Immature natural killer cell (primary cell): ENCODE results near the gene ENTPD8. TPM values are rescaled to one million over a fixed set of nuclear protein-coding genes. Genes with fewer than 3 reads are reported as not detected.
"Not testable (repeated sequence)": the region's sequence is repeated elsewhere in the genome, so short reads cannot be mapped to it uniquely, and the experiment has no call there.

Experiments used
- DNase-seq, 3 donors: peaks; one replicate each; pipeline ENCODE4 v3.0.0; 2022; ENCODE audit warnings: mixed read lengths in 1 of 3
- H3K27ac Mint-ChIP-seq, 6 donors: one replicate each; pipeline ENCODE4 v1.8.0; 2020; ENCODE audit warnings: mixed read lengths in 6 of 6, mild to moderate bottlenecking in 5 of 6, inconsistent platforms in 4 of 6, moderate library complexity in 3 of 6
- H3K27me3 Mint-ChIP-seq, 3 donors: one replicate each; pipeline ENCODE4 v1.8.0; 2020 to 2021; ENCODE audit warnings: low read depth in 3 of 3, mild to moderate bottlenecking in 3 of 3, mixed read lengths in 3 of 3, moderate library complexity in 3 of 3, inconsistent platforms in 1 of 3
- H3K36me3 Mint-ChIP-seq, 3 donors: one replicate each; pipeline ENCODE4 v1.8.0; 2020; ENCODE audit warnings: mixed read lengths in 3 of 3, inconsistent platforms in 2 of 3, mild to moderate bottlenecking in 2 of 3
- H3K4me1 Mint-ChIP-seq, 2 donors: one replicate each; pipeline ENCODE4 v1.8.0; 2020; ENCODE audit warnings: inconsistent platforms in 2 of 2, mild to moderate bottlenecking in 2 of 2, mixed read lengths in 2 of 2, moderate library complexity in 1 of 2
- H3K4me3 Mint-ChIP-seq, 5 donors: one replicate each; pipeline ENCODE4 v1.8.0; 2020; ENCODE audit warnings: mild to moderate bottlenecking in 5 of 5, mixed read lengths in 5 of 5, inconsistent platforms in 3 of 5, moderate library complexity in 3 of 5
- H3K9me3 Mint-ChIP-seq, 6 donors: one replicate each; pipeline ENCODE4 v1.8.0; 2020; ENCODE audit warnings: mild to moderate bottlenecking in 6 of 6, mixed read lengths in 6 of 6, inconsistent platforms in 4 of 6, moderate library complexity in 3 of 6
- polyA plus RNA-seq, 3 donors: library from polyadenylated mRNA; unstranded; fragments of 300-500 nt; fragmentation: Illumina TruSeq; gene quantifications; one replicate each; pipeline ENCODE4 v1.2.3, GENCODE V29; 2021

The ENTPD8 gene
- polyA plus RNA-seq, 3 donors from 2014 or later, result not detected

DNA sequence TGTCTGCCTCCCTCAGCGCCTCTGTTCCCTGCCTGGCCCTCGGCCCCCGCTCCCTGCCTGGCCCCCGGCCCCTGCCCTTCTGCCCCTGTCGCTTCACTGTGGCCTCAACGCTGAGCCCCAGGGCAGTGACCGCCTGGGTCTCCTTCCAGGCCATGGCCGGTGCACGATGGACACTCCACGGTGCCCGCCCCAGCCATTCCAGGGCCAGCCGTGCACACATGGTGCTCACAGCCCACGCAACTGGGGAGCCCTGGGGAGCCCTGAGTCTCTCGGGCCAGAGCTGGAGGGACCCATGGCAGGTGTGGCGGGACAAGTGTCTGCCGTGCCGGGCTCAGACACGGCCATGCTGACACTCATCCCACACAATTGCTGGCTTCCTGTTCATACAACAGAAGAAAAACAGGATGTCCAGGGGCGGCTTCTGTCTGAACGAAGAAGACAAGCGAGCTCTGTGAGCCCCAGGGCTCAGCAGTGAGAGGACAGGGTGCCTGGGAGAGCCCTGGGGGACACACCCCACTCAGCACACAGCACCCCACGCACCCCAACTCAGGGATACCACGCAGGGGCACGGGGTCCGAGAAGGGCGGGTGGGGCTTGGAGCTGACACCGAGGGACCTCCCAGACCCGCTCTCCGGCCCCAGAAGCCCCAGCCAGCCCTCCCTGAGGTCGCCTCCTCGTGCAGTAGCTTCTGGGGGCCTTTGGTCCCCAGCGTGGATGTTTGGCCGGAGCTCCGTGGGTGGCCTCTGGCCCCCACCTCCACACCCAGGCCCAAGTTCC lies 53.9 kb downstream of the ENTPD8 start:
- Mint-ChIP-seq H3K27ac (peak overlapping the region in 2 of 6 donors; percentile 84 to 86), H3K4me3 (peak overlapping the region in 2 of 5 donors; percentile 61 to 64), H3K36me3 (peaks cover 0 to 3% (median 0%) of the 10 kb centered on the region in 3 donors), H3K27me3 (no peaks in the 10 kb centered on the region), H3K9me3 (no peaks in the 10 kb centered on the region), H3K4me1 (peaks cover 6 to 22% of the 10 kb centered on the region in 2 donors)
- peak in 1 of 3 donors; percentile 20 for DNase-seq

- DNase-seq, H3K27me3 Mint-ChIP-seq, H3K9me3 Mint-ChIP-seq, H3K36me3 Mint-ChIP-seq, H3K4me3 Mint-ChIP-seq: not testable (repeated sequence)
- peaks cover 6 to 22% of the 10 kb centered on the region in 2 donors for H3K4me1 Mint-ChIP-seq
- H3K27ac Mint-ChIP-seq, result peak overlapping the region in 2 of 6 donors; percentile 16 to 84
Observed at GRCh38 chr9:137386507-137387113, 54.5 kb downstream of the ENTPD8 start.

DNA sequence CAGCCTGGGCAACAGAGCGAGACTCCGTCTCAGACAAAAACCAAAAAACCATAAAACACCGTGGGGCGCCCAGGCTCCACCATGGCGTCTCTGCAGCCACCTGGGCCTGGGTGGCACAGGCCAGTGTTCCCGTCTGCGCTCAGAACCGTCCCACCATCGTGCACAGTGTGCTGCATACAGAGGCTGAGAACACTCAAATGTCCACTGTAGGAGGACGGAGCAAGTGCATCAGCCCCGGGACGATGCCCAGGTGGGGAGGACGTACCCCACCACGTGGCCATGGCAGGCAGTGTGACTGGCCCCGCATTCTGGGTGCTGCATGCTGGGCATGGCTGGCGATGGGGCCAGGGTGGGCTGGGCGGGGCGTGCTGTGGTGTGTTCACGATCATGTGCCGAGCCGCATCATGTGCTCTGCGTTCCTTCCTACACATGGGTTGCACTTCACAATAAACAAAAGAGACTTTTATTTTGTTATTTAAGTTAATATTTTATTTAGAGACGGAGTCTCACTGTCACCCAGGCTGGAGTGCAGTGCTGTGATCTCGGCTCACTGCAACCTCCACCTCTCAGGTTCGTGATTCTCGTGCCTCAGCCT lies 56.0 kb downstream of the ENTPD8 start:
- Mint-ChIP-seq H3K9me3 (no peaks in the 10 kb centered on the region), H3K36me3 (no peaks in the 10 kb centered on the region), H3K4me3 (no peak overlapping the region), H3K4me1 (peaks cover under 1 to 18% of the 10 kb centered on the region in 2 donors), H3K27ac (no peak overlapping the region), H3K27me3 (peaks cover 0 to 2% (median 0%) of the 10 kb centered on the region in 3 donors)
- DNase-seq, result no peak

Other genes with a start within 250 kb of the ENTPD8 start
- gene TPRN, start 240.6 kb downstream of the ENTPD8 start, polyA plus RNA-seq, result 1 to 10 TPM in 1 of 3 donors, under 1 TPM in 2; 0.11 to 1.1 (median 0.60) TPM
- 100 to 1,000 TPM; 131 to 169 (median 142) TPM for gene TMEM203, start 235.7 kb downstream of the ENTPD8 start, polyA plus RNA-seq
- gene NDOR1, start 235.7 kb downstream of the ENTPD8 start, polyA plus RNA-seq, result 10 to 100 TPM in 1 of 3 donors, 1 to 10 TPM in 2; 1.7 to 10.3 (median 4.2) TPM
- gene RNF208, start 219.1 kb downstream of the ENTPD8 start, polyA plus RNA-seq, result not detected
- gene CYSRT1, start 216.2 kb downstream of the ENTPD8 start, polyA plus RNA-seq, result under 1 TPM in 1 of 3 donors, not detected in 2; 0.19 TPM
- gene RNF224, start 213.9 kb downstream of the ENTPD8 start, polyA plus RNA-seq, result not detected
- gene SLC34A3, start 210.5 kb downstream of the ENTPD8 start, polyA plus RNA-seq, result not detected
- 10 to 100 TPM; 60.8 to 98.2 (median 71.9) TPM for gene TUBB4B, start 200.1 kb downstream of the ENTPD8 start, polyA plus RNA-seq
- gene STPG3, start 190.1 kb downstream of the ENTPD8 start, polyA plus RNA-seq, result not detected
- 10 to 100 TPM; 25.0 to 36.8 (median 34.6) TPM for gene NELFB, start 186.0 kb downstream of the ENTPD8 start, polyA plus RNA-seq
- 10 to 100 TPM in 1 of 3 donors, 1 to 10 TPM in 2; 4.9 to 13.9 (median 7.2) TPM for gene TOR4A, start 163.6 kb downstream of the ENTPD8 start, polyA plus RNA-seq
- under 1 TPM in 1 of 3 donors, not detected in 2; 0.14 TPM for gene NRARP, start 139.1 kb downstream of the ENTPD8 start, polyA plus RNA-seq
- 1 to 10 TPM; 1.6 to 6.3 (median 4.3) TPM for gene EXD3, start 18.2 kb downstream of the ENTPD8 start, polyA plus RNA-seq
- 1 to 10 TPM; 1.2 to 2.1 (median 1.4) TPM for gene NOXA1, start 18.0 kb downstream of the ENTPD8 start, polyA plus RNA-seq
- gene NSMF, start 18.0 kb upstream of the ENTPD8 start, polyA plus RNA-seq, result 10 to 100 TPM in 1 of 3 donors, 1 to 10 TPM in 2; 9.4 to 14.3 (median 9.6) TPM
- gene PNPLA7, start 109.0 kb upstream of the ENTPD8 start, polyA plus RNA-seq, result under 1 TPM; 0.24 to 0.53 (median 0.32) TPM
- gene MRPL41, start 110.5 kb upstream of the ENTPD8 start, polyA plus RNA-seq, result 10 to 100 TPM; 27.2 to 87.7 (median 48.8) TPM
- 10 to 100 TPM; 21.4 to 32.4 (median 30.1) TPM for gene DPH7, start 137.6 kb upstream of the ENTPD8 start, polyA plus RNA-seq
- gene ZMYND19, start 149.2 kb upstream of the ENTPD8 start, polyA plus RNA-seq, result 1 to 10 TPM; 1.5 to 7.0 (median 3.3) TPM
- 10 to 100 TPM; 39.1 to 60.7 (median 57.3) TPM for gene ARRDC1, start 164.3 kb upstream of the ENTPD8 start, polyA plus RNA-seq
- gene EHMT1, start 177.6 kb upstream of the ENTPD8 start, polyA plus RNA-seq, result 10 to 100 TPM; 14.1 to 62.7 (median 14.8) TPM